Gastroesophageal sphincter (tissue), 3 donors: Measurements from ENCODE around the gene STAT5A.
A peak's percentile ranks its signal among the peaks of the same experiment; 100 is the strongest.

ENCODE experiments used
- POLR2AphosphoS5 ChIP-seq: sonication (generic); formaldehyde crosslinking; IDR thresholded peaks from one replicate; pipeline ENCODE4 v1.6.1; 2017; ENCODE audit warnings: antibody characterized with exemption
- TF ChIP-seq, protein P1 (sequence below), 4 experiments: fragments of 200-600 bp in 2 of 4; fragments of 450-650 bp in 2 of 4; sonication (generic) in 1 of 4; IDR thresholded peaks; one replicate each; pipeline ENCODE4 v1.5.1; 2017 to 2019; ENCODE audit warnings: antibody characterized with exemption in 4 of 4, mild to moderate bottlenecking in 2 of 4, moderate library complexity in 2 of 4

- TF ChIP-seq, protein P1, sequence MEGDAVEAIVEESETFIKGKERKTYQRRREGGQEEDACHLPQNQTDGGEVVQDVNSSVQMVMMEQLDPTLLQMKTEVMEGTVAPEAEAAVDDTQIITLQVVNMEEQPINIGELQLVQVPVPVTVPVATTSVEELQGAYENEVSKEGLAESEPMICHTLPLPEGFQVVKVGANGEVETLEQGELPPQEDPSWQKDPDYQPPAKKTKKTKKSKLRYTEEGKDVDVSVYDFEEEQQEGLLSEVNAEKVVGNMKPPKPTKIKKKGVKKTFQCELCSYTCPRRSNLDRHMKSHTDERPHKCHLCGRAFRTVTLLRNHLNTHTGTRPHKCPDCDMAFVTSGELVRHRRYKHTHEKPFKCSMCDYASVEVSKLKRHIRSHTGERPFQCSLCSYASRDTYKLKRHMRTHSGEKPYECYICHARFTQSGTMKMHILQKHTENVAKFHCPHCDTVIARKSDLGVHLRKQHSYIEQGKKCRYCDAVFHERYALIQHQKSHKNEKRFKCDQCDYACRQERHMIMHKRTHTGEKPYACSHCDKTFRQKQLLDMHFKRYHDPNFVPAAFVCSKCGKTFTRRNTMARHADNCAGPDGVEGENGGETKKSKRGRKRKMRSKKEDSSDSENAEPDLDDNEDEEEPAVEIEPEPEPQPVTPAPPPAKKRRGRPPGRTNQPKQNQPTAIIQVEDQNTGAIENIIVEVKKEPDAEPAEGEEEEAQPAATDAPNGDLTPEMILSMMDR (IDR thresholded peaks at IDR 0.05): no peak
- peak; percentile 4 for TF ChIP-seq POLR2AphosphoS5
These were observed 21.9 kb downstream of the STAT5A start for GRCh38 chr17:42309986-42310786.
